HG03442 (cell line): Measurements from ENCODE around the gene MZB1.
"Not testable (repeated sequence)": the region's sequence is repeated elsewhere in the genome, so short reads cannot be mapped to it uniquely, and the experiment has no call there.

Source experiments
- ATAC-seq: cut with Tn5 transposase; IDR thresholded peaks from one replicate; pipeline ENCODE4 v1.9.1; 2021; ENCODE audit warnings: mild to moderate bottlenecking, moderate library complexity; ENCODE audit not compliant: unreplicated experiment

The MZB1 gene

DNA sequence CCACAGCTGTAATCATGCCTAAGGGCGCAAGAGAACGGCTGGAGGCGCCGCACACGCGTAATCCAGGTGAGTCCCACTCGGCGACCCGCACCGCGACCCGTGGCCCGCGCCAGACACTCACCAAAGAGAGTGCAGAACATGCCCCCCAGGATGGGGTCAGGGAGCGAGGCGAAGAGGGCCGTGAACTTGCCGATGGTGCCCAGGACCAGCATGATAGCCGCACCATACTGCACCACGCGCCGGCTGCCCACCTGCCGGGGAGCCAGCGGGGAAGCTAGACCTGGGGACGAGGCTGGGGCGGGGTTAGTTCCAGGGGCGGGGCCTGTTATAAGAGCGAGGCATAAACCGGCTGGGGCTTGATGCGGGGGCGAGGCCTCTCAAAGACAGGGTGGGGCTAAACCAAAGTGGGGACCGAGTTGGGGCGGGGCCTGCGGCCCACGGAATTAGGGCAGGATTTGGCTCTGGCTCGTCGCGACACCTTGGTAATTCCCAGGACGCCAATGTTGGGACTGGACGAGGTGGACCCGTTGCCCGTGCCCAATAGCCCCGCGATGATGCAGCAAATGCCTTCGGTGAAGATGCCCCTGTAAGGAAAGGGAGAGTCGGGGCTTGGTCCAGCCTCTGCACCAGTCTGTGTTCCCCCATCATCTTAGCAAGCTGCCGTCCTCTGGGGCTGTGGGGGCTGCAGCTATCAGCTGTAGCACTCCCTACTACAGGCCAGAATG is 11.4 kb downstream of the MZB1 start:
- no peak for ATAC-seq

DNA sequence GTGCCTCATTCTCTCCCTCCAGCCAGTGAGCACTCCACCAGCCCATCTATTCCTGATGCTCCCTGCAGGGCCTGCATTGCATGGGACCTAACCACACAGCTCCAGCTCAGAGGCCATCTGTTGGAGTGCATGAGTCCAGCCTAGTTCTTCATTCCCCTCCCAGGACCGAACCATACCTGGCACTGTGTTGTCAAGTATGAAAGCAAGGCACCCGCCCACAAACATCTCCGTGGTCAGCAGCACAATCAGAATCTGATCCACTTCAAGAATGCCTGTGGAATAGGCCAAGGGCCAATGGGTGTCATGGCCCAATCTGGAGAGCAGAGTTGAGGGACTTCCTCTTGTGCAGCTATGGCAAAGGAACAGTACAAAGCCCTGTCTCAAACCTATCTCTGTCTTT is 12.5 kb downstream of the MZB1 start:
- no peak for ATAC-seq

DNA sequence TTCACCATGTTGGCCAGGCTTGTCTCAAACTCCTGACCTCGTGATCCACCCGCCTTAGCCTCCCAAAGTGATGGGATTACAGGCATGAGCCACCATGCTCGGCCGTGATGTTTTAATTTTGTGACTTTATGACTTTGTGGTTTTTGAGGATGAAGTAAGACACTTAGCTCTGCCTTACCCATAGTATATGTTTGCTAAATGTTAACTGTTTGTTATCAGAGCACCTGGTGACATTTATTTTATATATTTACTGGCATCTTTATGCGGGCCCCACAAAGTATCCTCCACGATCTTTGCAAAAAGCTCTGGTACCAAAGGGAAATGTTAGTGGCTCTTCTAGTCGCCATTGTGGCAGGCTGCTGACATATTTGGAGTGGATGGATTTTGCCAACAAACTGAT is 13.3 kb downstream of the MZB1 start:
- ATAC-seq: no peak

DNA sequence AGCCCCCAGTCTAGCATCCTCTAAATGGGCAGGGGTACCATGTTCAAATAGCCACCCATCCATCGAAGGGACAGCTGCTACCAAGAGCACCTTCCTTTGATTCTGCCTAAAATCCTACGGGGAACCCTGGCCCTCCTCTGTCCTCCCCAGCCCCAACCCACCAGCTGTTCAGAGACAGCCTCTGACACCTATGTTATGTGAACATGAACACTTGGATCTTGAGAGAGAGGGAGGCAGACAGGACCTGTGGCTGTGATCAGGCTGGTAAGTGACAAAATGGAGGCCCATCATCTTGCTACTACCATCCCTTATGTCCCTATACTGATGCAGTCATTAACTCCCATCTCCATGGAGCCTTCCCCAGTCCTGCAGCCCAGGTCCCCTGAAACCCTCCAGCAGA is 14.8 kb downstream of the MZB1 start:
- no peak for ATAC-seq

DNA sequence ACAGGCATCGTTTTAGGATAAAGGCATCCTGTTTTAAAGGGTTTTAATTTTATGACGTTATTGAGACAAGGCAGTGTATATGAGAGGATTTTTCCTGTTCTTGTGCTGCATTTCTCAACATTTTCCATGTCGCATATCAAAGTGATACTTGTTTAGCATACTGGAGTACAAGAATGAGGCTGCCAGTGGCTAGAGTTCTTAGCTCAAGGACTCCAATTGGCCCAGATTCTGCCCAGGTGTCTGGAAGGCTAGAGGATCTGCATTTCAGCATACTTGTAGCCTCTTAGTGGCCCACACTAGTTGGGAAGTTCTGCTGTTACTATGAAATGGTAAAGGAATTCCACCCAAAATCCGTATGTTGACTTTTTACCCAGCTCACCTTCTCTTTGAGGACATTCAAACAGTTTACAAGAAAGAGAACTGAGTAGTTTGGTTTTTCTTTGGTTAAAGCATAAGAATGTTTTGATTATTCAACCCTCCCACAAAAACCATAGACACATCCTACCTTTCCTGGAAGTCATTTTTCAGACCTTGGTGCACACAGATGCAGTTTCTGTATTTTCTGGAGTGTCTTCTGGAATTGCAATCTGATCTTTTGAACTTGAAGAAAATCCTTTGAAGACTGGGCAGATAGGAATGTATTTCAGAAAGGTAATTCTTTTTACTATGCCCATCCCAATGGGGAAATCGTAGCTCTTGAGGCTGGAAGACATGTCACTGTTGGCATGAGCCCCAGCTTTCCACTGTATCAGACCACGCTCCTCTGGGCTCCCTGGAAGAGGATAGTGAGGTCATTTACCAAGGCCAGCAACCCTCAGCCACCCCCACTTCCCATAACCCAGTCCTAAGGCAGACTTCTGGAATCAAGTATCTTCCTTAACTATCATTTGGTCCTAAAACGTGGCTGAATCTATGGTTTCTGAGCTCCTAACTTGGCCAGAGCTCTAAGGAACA is 18.0 kb downstream of the MZB1 start:
- no peak for ATAC-seq

DNA sequence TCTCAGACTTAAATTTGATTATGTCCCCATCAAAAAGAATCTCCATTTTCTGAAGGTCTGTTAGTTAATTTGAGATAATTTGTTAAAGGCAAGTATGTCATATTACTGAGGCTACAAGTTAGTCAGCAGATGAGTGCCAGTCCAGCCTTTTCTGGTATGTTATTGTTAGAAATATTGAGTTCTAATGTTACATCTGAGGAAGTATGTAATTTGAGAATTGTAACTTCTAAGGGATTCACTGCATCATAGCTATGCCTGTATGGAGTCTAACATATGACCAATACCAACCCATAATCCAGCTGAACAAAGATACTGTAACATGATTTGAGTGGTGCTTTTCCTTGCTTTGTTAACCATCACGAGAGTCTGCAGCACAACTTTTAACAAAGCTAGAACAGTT is 20.5 kb downstream of the MZB1 start:
- ATAC-seq: no peak

DNA sequence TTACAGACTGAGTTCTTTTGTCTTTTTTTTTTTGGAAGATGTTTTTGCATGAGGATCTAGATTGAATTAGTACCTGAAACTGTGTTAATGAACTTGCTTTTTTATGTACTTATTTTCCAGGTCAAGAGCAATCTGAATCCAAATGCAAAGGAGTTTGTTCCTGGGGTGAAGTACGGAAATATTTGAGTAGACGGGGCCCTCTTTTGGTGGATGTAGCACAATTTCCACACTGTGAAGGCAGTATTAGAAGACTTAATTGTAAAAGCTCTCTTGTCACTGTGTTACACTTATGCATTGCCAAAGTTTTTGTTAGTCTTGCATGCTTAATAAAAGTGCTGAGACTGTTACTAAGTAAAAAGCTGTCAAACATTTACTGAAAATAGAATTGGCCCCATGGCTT is 21.1 kb downstream of the MZB1 start:
- no peak for ATAC-seq

DNA sequence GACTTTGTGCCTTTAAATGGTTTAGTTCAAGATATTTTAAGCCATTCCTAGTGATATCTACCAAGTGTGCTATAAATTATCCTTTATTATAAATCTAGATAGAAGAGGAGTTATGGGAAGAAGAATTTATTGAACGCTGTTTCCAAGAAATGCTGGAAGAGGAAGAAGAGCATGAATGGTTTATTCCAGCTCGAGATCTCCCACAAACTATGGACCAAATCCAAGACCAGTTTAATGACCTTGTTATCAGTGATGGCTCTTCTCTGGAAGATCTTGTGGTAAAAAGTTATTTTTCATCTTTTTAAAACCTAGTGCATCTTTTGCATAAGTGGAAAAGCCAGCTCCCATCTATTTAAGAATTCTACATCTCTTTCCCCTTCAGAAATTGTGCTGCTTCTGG is 25.2 kb downstream of the MZB1 start:
- no peak for ATAC-seq

DNA sequence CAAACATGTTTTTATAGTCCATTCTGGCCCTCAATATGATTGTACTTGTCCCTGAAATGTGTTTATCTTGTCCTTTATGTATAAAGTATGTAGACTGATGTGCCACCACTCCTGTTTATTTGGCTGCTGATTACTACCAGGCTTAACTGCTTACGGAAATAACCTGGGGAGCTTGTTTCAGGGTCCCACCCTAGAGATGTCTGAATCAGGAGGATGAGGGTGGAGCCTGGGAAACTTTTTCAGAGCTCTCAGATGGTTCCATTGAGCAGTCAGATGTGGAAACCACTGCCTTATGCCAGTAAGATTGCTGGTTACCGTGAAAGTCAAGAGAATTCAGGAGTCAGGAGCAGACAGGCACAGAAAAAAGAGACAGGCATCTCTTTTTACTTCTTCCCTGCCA is 25.8 kb downstream of the MZB1 start:
- ATAC-seq: no peak

DNA sequence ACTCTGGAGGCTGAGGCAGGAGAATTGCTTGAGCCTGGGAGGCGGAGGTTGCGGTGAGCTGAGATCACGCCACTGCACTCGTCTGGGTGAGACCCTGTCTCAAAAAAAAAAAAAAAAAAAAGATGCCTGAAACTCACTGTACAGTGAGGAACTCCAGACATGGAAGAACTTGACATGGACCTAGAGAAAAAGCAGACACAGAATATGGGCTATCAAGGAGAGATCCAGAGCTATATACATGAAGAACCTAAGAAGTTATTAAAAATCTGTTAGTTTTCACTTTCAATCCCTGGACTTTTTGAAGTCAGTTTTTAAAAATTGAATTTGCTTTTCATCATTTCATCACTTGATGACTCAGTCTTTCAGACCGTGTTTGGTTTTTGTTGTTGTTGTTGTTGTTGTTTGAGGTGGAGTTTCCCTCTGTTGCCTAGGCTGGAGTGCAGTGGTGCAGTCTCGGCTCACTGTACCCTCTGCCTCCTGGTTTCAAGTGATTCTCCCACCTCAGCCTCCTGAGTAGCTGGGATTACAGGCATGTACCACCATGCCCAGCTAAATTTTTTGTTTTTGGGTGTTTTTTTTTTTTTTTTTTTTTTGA is 27.8 kb downstream of the MZB1 start:
- no peak for ATAC-seq

DNA sequence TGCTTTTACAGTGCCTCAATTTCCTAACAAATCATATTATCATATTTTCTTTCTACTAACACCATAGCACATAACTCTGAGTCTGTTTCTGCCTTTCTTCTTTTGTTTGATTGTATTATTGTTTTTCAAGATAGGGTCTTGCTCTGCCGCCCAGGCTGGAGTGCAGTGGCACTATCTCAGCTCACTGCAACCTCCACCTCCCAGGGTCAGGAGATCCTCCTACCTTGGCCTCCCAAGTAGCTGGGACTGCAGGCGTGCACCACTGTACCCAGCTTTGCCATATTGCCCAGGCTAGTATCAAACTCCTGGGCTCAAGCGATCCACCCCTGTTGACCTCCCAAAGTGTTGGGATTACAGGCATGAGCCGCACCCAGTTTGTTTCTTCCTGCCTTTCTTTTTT is 29.3 kb downstream of the MZB1 start:
- no peak for ATAC-seq

DNA sequence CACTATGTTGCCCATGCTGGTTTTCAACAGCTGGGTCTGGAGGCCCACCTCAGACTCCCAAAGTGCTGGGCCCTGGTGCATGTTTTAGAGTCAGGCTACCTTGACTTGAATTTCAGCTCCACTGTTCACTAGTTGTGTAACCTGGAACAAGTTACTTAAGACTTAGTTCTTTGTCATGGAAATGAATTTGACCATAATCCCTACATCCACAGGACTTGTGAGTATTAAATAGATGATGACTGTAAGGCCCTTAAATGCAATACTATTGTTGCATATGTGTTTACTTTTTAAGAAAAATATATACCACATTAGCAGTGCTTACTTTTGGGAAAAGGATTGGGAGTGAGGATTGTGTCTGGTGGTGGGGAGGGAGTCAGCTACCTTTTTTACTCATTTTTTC is 31.6 kb downstream of the MZB1 start:
- no peak for ATAC-seq

DNA sequence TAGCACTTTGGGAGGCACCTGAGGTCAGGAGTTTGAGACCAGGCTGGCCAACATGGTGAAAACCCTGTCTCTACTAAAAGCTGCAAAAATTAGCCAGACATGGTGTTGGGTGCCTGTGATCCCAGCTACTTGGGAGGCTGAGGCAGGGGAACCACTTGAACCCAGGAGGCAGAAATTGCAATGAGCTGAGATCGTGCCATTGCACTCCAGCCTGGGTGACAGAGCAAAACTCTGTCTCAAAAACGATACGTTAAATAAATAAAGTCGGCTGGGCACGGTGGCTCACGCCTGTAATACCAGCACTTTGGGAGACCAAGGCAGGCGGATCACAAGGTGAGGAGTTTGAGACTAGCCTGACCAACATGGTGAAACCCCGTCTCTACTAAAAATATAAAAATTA is 33.8 kb downstream of the MZB1 start:
- not testable (repeated sequence) for ATAC-seq

DNA sequence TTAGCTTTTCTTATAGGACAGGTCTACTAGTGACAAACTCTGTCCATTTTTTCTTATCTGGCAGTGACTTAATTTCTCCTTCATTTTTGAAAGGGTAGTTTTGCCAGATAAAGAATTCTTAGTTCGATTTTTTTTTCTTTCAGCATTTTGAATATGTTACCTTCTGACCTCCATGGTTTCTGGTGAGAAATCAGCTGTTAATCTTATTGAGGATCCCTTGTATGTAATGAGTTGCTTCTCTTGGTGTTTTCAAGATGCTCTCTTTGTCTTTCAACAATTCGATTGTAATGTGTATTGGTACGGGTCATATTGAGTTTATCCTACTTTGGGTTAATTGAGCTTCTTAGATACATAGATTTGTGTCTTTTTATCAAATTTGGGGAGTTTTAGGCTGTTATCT is 35.5 kb downstream of the MZB1 start:
- ATAC-seq: no peak

DNA sequence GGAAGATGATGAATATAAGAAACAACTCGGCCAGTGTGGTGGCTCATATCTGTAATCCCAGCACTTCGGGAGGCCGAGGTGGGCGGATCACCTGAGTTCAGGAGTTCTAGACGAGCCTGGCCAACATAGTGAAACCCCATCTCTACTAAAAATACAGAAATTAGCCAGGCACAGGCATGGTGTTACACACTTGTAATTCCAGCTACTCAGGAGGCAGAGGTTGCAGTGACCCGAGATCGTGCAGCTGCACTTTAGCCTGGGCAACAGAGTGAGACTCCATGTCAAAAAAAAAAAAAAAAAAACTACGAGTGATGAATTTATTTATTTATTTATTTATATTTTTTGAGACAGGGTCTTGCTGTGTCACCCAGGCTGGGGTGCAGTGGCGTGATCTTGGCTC is 41.9 kb downstream of the MZB1 start:
- ATAC-seq: not testable (repeated sequence)

DNA sequence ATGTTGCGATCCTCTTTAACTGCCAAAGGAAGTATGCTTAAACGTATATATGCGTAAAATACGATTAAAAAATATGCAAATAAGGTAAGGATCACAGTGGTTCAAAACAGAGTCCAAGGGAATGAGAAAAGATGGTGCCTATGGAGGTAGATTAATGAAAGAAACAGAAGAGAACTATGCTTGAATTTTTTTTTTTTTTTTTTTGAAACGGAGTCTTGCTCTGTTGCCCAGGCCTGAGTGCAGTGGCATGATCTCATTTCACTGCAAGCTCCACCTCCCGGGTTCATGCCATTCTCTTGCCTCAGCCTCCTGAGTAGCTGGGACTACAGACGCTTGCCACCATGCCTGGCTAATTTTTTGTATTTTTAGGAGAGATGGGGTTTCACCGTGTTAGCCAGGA is 44.3 kb downstream of the MZB1 start:
- not testable (repeated sequence) for ATAC-seq

DNA sequence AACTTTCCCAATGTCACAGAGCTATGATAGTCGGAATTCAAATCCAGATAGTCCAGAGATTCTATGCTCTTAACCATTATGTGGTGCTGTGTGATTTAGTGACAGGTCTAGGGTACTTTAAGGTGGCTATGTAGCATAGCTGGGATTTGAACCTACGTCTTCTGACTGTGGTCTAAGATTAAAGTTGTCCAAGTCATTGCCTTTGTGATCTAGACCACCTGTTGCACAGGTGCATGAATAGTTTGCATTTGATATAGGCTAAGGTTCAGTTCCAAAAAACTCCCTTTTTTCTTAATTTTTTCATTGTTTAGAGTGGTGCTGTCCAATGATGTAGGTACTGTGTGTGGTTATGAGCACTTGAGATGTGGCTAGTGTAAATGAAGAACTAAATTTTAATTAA is 45.5 kb downstream of the MZB1 start:
- ATAC-seq: no peak

DNA sequence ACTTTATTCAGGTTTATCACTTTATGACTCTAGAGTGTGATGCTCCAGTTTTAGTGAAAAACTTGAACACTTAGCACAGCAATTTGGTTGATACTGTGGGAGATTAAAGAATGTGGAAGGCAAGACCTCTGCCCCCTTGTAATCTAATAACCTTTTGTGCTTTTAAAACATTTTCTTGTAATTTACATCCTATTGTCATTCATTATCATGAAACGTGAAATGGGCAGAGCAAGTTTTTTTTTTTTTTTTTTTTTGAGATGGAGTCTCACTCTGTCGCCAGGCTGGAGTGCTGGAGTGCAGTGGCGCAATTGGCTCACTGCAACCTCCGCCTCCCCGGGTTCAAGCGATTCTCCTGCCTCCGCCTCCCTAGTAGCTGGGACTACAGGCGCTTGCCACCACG is 46.2 kb downstream of the MZB1 start:
- ATAC-seq: no peak

DNA sequence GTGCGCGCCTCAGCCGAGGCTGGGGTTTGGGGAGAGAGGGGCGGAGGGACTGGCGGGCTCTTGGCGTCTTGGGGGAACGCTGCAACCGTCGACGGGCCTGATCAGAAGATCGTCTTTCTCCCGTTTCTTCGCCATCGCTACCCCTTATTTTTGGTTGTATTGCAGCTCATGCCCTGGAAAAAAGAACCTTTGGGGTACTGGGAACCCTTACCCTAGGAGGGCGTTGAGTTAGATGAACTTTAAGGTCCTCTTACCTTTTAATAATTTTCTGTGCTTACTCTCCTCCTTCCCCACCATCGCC is 47.3 kb downstream of the MZB1 start:
- ATAC-seq: peak; percentile 30

DNA sequence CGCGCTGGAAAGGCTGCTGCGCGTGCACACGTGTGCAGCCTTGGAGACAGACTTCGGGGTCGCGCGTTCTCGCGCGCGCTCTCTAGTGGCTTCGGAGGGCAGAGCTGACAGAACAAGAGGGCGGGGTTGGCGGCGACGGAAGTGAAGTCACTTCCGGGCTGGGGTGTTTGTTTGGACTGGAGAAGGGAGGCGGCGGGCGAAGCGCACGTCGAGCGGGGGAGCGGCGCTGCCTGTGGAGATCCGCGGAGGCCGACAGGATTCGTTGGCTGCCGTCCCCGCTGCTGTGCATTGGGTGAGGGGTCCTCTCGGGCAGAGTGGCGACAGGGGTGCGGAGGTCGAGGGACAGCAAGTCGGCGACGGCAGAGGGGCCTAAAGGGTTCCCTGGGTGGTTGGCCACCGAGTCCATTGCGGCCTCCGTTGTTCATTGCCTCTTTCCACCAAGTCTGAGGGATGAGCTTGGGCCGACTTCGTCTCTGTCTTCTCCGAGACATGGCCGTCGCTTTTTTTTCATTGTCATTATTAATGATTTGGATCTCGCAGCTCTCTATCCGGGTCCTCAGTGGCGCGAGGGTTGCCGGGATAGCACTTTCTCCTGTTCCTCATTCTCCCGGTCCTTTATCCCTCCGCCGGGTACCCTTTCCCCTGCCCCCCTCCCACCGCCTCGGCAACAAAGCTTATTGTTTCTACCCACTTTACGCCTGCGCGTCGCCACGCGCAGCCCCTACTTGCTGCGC is 47.9 kb downstream of the MZB1 start, which contains the start of gene PAIP2:
TSS of gene PAIP2 (plus strand) at position 166 of the 734 bp plus-strand sequence. CDS start 21,931 bp downstream, outside the sequence.
- ATAC-seq: peak; percentile 90

DNA sequence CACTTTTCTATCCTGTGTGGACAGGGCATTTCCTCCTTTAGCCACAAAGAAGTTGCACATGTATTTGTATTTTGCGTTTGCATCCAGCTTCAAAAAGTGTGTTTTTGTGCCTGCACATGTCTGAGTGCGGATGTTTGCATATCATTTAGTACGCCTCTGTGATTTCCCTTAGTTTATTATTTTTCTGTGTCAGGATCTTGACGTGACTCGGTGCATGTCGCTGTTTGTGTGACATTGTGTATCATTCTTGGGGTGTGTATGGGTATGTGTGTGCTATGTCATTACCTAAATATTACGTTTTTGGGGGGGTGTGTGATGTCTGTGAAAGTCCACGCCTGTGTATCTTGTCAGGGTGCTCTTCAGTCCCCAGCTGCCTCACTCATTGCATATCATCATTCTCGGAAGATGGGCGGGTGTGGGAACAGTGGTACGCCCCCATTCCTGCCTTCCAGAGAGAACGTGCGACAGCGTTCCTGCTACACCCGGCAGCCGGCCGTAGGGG is 48.5 kb downstream of the MZB1 start:
- no peak for ATAC-seq
